ENCODE results near the gene CDIP1.

The CDIP1 gene

DNA sequence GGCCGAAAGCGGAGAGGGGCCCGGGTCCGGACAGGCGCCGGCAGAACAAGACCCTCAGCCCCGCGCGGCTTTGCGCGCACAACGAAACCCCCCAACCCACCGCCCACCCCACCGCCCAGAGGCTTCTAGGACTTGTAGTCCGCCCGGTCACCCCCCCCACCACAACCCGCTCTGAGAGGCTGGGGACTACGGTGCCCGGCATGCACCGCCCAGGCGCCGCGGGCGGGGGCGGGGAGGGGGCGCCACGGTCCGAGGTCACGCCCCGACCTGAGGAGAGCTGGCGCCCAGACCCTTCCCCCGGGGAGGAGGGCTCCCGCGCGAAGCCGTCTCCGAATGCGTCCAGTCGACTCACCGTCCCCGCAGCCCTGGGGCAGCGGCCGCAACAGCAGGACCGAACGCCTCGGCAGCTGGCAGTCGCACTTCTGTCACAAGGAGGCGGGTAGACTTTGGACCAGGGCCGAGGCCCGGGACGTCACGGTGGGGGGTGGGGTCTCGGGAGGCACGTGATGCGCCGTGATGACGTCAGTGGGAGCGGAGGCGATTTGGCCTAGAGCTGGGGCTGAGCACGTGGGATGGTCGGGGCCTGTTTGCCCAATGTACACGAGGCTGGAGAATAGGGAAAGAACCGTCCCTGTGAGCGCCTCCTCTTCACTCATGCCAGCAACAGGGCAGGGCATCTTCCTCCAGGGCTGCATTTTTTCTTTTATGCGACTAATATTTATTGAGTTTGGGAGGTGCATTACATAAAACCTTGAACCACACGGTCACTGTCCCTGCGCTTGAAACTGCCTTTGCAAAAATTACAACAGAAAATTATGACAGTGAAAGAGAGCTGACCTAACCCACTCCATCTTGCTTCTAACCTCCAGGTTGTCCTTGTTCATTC is at the start of gene CDIP1 (continued):
- 0 out of 2 replicates have a peak, but pooled peaks have one; percentile 39 for TF ChIP-seq ZNF701 (tag by site-specific recombination; IDR thresholded peaks at IDR 0.05)

DNA sequence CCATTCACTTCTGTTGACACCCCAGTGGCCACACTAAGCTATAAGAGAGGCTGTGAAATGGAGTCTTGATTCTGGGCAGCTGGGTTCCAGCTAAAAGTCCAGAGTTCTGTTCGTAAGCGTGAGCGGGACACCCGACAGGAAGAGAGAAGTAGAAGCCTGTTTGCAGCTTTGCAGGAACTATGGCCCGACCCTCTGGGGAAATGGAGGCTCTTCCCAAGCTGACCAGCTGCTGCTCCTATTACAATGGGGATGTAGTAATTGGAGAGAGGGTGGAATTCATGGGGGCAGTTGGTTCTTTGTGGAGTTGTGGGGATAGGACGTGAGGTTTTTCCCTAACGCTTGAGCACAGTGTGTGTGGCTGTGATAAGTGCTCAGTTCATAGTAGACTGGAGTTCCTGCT is 47.7 kb upstream of the CDIP1 start:
- no peaks in the 10 kb centered on the region for H3K36me3 ChIP-seq (ENCODE audit: control insufficient read depth in 2 of 2, insufficient read depth in 1 of 2, low read length in 2 of 2)
- no peaks in the 10 kb centered on the region for H3K4me1 ChIP-seq (ENCODE audit: control insufficient read depth, insufficient read depth, low read length)
- H3K4me3 ChIP-seq (ENCODE audit: low read depth, low read length): no peak overlapping the region
- no peak for TF ChIP-seq ZNF544 (tag by site-specific recombination; IDR thresholded peaks at IDR 0.05)
- TF ChIP-seq SP2 (tag by site-specific recombination; IDR thresholded peaks at IDR 0.05): no peak
- no peak overlapping the region for H3K27ac ChIP-seq (ENCODE audit: extremely low read depth, low read depth, low read length)
- ChIA-PET POLR2A (no interaction called here), CTCF (interaction anchor here (0.6 to 3.7 kb wide), 24 partner anchors 9 to 274 kb away, joined by 3 to 28 read pairs (median 6); partner anchors contain the start of genes C16orf96, CDIP1 and MGRN1)
- no peaks in the 10 kb centered on the region for H3K9me3 ChIP-seq (ENCODE audit: control insufficient read depth, insufficient read depth, low read depth, low read length)

DNA sequence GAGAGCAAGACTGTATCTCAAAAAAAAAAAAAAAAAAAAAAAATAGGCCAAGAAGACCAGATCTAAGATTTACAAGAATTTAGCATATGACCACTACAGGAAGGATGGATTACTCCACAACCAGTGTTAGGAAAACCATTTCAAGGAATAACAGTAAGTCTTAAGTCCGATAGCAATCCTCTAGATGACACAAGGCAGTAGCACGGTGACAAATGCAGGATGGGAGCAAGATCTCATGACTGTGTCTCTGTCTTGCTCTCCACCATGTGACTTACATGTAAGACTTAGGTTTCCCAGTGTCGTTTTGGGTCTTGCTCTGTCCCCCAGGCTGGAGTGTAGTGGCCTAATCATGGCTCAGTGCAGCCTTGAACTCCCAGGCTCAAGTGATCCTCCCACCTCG is 45.3 kb upstream of the CDIP1 start:
- no peak for TF ChIP-seq ZNF155 (tag by site-specific recombination; IDR thresholded peaks at IDR 0.05)
- TF ChIP-seq KLF8 (tag by site-specific recombination; IDR thresholded peaks at IDR 0.05): no peak
- no peak for TF ChIP-seq ZNF274 (IDR thresholded peaks at IDR 0.05; ENCODE audit: low read length)
- no peak for TF ChIP-seq ZNF274 (tag by site-specific recombination; IDR thresholded peaks at IDR 0.05; ENCODE audit: borderline replicate concordance)
- no peak for TF ChIP-seq ZNF140 (tag by site-specific recombination; IDR thresholded peaks at IDR 0.05)
- TF ChIP-seq, protein P1, sequence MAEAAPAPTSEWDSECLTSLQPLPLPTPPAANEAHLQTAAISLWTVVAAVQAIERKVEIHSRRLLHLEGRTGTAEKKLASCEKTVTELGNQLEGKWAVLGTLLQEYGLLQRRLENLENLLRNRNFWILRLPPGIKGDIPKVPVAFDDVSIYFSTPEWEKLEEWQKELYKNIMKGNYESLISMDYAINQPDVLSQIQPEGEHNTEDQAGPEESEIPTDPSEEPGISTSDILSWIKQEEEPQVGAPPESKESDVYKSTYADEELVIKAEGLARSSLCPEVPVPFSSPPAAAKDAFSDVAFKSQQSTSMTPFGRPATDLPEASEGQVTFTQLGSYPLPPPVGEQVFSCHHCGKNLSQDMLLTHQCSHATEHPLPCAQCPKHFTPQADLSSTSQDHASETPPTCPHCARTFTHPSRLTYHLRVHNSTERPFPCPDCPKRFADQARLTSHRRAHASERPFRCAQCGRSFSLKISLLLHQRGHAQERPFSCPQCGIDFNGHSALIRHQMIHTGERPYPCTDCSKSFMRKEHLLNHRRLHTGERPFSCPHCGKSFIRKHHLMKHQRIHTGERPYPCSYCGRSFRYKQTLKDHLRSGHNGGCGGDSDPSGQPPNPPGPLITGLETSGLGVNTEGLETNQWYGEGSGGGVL (tag by site-specific recombination; IDR thresholded peaks at IDR 0.05): no peak
- no peak for TF ChIP-seq SETDB1 (IDR thresholded peaks at IDR 0.05; ENCODE audit: insufficient read length, low read length)
- TF ChIP-seq ZNF23 (tag by site-specific recombination; IDR thresholded peaks at IDR 0.05; ENCODE audit: borderline replicate concordance): no peak
- no peak for TF ChIP-seq FEZF1 (tag by site-specific recombination; IDR thresholded peaks at IDR 0.05)
- TF ChIP-seq ZNF560 (tag by site-specific recombination; IDR thresholded peaks at IDR 0.05; ENCODE audit: borderline replicate concordance): no peak
- TF ChIP-seq MZF1 (tag by site-specific recombination; IDR thresholded peaks at IDR 0.05; ENCODE audit: borderline replicate concordance): no peak
- no peak for TF ChIP-seq ZNF768 (tag by site-specific recombination; IDR thresholded peaks at IDR 0.05)
- no peak for TF ChIP-seq ZBTB48 (tag by site-specific recombination; IDR thresholded peaks at IDR 0.05)
- TF ChIP-seq, protein P2, sequence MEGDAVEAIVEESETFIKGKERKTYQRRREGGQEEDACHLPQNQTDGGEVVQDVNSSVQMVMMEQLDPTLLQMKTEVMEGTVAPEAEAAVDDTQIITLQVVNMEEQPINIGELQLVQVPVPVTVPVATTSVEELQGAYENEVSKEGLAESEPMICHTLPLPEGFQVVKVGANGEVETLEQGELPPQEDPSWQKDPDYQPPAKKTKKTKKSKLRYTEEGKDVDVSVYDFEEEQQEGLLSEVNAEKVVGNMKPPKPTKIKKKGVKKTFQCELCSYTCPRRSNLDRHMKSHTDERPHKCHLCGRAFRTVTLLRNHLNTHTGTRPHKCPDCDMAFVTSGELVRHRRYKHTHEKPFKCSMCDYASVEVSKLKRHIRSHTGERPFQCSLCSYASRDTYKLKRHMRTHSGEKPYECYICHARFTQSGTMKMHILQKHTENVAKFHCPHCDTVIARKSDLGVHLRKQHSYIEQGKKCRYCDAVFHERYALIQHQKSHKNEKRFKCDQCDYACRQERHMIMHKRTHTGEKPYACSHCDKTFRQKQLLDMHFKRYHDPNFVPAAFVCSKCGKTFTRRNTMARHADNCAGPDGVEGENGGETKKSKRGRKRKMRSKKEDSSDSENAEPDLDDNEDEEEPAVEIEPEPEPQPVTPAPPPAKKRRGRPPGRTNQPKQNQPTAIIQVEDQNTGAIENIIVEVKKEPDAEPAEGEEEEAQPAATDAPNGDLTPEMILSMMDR (tag by site-specific recombination; IDR thresholded peaks at IDR 0.05): no peak
- TF ChIP-seq ZNF404 (tag by site-specific recombination; IDR thresholded peaks at IDR 0.05): no peak
- TF ChIP-seq, protein P3, sequence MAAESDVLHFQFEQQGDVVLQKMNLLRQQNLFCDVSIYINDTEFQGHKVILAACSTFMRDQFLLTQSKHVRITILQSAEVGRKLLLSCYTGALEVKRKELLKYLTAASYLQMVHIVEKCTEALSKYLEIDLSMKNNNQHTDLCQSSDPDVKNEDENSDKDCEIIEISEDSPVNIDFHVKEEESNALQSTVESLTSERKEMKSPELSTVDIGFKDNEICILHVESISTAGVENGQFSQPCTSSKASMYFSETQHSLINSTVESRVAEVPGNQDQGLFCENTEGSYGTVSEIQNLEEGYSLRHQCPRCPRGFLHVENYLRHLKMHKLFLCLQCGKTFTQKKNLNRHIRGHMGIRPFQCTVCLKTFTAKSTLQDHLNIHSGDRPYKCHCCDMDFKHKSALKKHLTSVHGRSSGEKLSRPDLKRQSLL (tag by site-specific recombination; IDR thresholded peaks at IDR 0.05): no peak
- TF ChIP-seq OSR2 (tag by site-specific recombination; IDR thresholded peaks at IDR 0.05): no peak
- TF ChIP-seq GLIS2 (tag by site-specific recombination; IDR thresholded peaks at IDR 0.05): no peak
- TF ChIP-seq ZFP3 (tag by site-specific recombination; IDR thresholded peaks at IDR 0.05; ENCODE audit: low read depth): no peak
- TF ChIP-seq, protein P4, sequence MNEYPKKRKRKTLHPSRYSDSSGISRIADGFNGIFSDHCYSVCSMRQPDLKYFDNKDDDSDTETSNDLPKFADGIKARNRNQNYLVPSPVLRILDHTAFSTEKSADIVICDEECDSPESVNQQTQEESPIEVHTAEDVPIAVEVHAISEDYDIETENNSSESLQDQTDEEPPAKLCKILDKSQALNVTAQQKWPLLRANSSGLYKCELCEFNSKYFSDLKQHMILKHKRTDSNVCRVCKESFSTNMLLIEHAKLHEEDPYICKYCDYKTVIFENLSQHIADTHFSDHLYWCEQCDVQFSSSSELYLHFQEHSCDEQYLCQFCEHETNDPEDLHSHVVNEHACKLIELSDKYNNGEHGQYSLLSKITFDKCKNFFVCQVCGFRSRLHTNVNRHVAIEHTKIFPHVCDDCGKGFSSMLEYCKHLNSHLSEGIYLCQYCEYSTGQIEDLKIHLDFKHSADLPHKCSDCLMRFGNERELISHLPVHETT (tag by site-specific recombination; IDR thresholded peaks at IDR 0.05): no peak
- no peaks in the 10 kb centered on the region for H3K36me3 ChIP-seq (ENCODE audit: control insufficient read depth in 2 of 2, insufficient read depth in 1 of 2, low read length in 2 of 2)
- ChIA-PET POLR2A (no interaction called here), CTCF (interaction anchor here (1.2 to 3.7 kb wide), 2 partner anchors 66 to 102 kb away, joined by 3 to 28 read pairs; no protein-coding TSS in a partner anchor)
- no peaks in the 10 kb centered on the region for H3K9me3 ChIP-seq (ENCODE audit: control insufficient read depth, insufficient read depth, low read depth, low read length)
- H3K4me3 ChIP-seq (ENCODE audit: low read depth, low read length): no peak overlapping the region
- H3K4me1 ChIP-seq (ENCODE audit: control insufficient read depth, insufficient read depth, low read length): no peaks in the 10 kb centered on the region
- H3K27ac ChIP-seq (ENCODE audit: extremely low read depth, low read depth, low read length): no peak overlapping the region
